ENCODE data around the gene KHDRBS1. TPM values are rescaled to one million over a fixed set of nuclear protein-coding genes. Genes with fewer than 3 reads are reported as not detected.
"Not testable (repeated sequence)": the region's sequence is repeated elsewhere in the genome, so short reads cannot be mapped to it uniquely, and the experiment has no call there.

Gene KHDRBS1
- total RNA-seq, 2 experiments from 2014 or later, result 166 to 183 TPM

- peaks cover 36% of the 10 kb centered on the region for H3K36me3 Mint-ChIP-seq
- H3K27ac Mint-ChIP-seq; H3K27me3 Mint-ChIP-seq; ATAC-seq; H3K9me3 Mint-ChIP-seq (ENCODE audit: low read depth); H3K4me3 Mint-ChIP-seq: not testable (repeated sequence)
- CTCF ChIA-PET, result interaction anchor here (0.8 to 1.2 kb wide), 2 partner anchors 15 to 276 kb away, joined by 3 read pairs; no protein-coding TSS in a partner anchor
- peak; percentile 23 for DNase-seq
- peaks cover 40% of the 10 kb centered on the region for H3K4me1 Mint-ChIP-seq
These were observed 7.9 kb downstream of the KHDRBS1 start for GRCh38 chr1:32021574-32022018.

DNA sequence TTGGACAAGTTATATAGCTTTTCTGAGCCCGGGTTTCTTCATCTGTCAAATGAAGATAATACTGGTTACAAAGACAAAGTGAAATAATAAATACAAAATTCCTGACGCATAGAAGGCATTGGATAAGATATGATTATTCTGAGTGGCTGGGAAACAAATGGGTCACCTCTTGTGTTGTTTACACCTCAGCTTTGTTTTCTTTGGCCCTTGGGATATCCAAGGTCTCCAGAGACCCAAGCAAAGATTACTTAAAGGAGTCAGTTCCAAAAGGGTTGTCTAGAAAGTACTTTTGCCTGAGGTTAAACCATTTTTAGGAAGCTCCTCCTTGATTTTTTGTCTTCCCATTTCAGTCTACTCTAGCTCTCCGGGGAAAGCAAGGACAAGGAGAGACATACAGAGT is 9.7 kb downstream of the KHDRBS1 start:
- H3K27ac Mint-ChIP-seq, result no peak overlapping the region
- CTCF ChIA-PET, result interaction anchor here (0.8 to 1.6 kb wide), 4 partner anchors 8 to 262 kb away, joined by 3 to 4 read pairs (median 4); partner anchors contain the start of gene TMEM39B
- no peak for DNase-seq
- peaks cover 30% of the 10 kb centered on the region for H3K36me3 Mint-ChIP-seq
- H3K9me3 Mint-ChIP-seq (ENCODE audit: low read depth), result no peaks in the 10 kb centered on the region
- ATAC-seq, result no peak
- H3K4me3 Mint-ChIP-seq, result no peak overlapping the region
- no peaks in the 10 kb centered on the region for H3K27me3 Mint-ChIP-seq
- peaks cover 34% of the 10 kb centered on the region for H3K4me1 Mint-ChIP-seq

GRCh38 chr1:32025515-32025914 is 11.8 kb downstream of the KHDRBS1 start:
- H3K27ac Mint-ChIP-seq, result no peak overlapping the region
- no peak overlapping the region for H3K4me3 Mint-ChIP-seq
- DNase-seq, result no peak
- ATAC-seq, result no peak
- no peaks in the 10 kb centered on the region for H3K27me3 Mint-ChIP-seq
- peaks cover 32% of the 10 kb centered on the region for H3K36me3 Mint-ChIP-seq
- peaks cover 36% of the 10 kb centered on the region for H3K4me1 Mint-ChIP-seq
- no peaks in the 10 kb centered on the region for H3K9me3 Mint-ChIP-seq (ENCODE audit: low read depth)
- CTCF ChIA-PET, result interaction anchor here (1.7 kb wide), 1 partner anchor 61 kb away, joined by 5 read pairs; no protein-coding TSS in a partner anchor

DNA sequence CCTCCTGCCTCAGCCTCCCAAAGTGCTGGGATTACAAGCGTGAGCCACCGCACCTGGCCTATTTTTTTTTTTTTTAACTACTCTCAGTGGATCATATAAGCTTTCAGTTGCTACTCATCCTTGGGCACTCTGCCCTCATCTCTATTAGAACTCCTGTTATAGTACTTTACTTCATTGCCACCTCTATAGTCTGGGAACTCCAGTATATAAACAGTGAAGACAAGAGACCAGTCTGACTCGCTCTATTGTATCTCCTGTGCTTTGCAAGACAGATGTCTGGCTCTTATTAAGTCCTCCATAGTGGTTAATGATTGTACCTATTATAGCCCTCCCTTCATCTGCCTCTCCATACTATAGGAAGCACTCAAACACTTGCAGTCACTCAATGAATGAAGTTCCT is 15.1 kb downstream of the KHDRBS1 start:
- Mint-ChIP-seq H3K4me1 (peaks cover 24% of the 10 kb centered on the region), H3K27ac (no peak overlapping the region), H3K4me3 (no peak overlapping the region), H3K9me3 (ENCODE audit: low read depth) (no peaks in the 10 kb centered on the region), H3K27me3 (no peaks in the 10 kb centered on the region), H3K36me3 (peaks cover 40% of the 10 kb centered on the region)
- CTCF ChIA-PET, result interaction anchor here (0.7 kb wide), 1 partner anchor 15 kb away, joined by 3 read pairs; no protein-coding TSS in a partner anchor
- ATAC-seq, result no peak
- DNase-seq, result no peak

DNA sequence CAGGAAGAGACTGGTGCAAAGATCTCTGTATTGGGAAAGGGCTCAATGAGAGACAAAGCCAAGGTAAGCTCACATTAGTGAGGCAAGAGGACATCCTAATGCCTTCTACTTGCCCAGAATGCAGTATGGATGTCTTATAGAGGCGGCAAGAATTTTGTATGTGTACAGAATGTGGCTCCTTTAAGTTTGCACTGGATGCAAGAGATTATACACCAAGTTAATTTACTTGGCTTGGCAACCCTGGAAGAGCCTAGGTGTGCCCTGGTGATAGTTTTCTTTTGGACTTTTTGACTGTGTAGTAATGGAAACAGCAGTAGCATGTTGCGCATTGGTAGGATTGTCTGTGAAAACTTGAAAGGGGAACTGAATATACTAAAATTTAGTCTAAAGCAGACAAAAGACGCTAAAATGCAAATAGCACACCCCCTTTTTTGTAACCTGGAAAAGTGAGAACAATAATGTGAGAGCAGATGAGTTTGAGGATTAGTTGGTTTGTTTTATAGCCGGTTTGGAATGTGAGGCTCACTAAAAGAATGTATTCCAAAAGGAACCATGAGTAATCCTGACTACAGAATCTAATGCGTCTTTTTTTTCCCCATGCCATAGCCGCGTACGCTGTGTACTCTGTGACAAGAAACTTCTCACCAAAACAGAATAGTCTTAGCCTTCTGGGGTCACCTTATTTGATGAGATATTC is 18.1 kb downstream of the KHDRBS1 start:
- no peak for ATAC-seq
- Mint-ChIP-seq H3K27ac (no peak overlapping the region), H3K36me3 (peaks cover 55% of the 10 kb centered on the region), H3K4me3 (no peak overlapping the region), H3K4me1 (peaks cover 33% of the 10 kb centered on the region), H3K27me3 (no peaks in the 10 kb centered on the region), H3K9me3 (ENCODE audit: low read depth) (no peaks in the 10 kb centered on the region)
- CTCF ChIA-PET, result interaction anchor here (1.3 kb wide), 1 partner anchor 29 kb away, joined by 3 read pairs; no protein-coding TSS in a partner anchor
- DNase-seq, result peak; percentile 5

GRCh38 chr1:32032275-32032615 is 18.6 kb downstream of the KHDRBS1 start:
- Mint-ChIP-seq H3K4me3 (no peak overlapping the region), H3K9me3 (ENCODE audit: low read depth) (no peaks in the 10 kb centered on the region), H3K4me1 (peaks cover 31% of the 10 kb centered on the region), H3K27ac (no peak overlapping the region), H3K27me3 (no peaks in the 10 kb centered on the region), H3K36me3 (peaks cover 58% of the 10 kb centered on the region)
- ATAC-seq (no peak), DNase-seq (no peak)
- CTCF ChIA-PET, result no interaction called here

DNA sequence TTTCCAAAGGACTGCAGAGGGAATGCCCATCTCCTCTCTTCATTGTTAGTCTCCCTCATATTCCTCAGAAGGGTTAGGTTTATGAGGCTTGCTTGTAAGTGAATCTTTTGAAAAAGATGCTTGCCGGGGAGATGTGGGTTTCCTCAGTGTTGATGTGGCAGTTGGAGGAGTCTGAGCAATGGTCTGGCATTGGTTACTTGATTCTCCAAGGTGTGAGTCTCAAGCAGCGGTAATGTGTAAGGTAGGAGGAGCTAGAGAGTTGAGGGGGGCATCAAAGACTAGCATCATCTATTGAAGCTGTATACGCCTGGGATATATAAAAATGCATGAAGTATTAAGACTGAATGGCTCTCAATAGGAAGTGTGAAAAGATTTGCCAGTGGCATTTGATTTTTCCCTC is 21.5 kb downstream of the KHDRBS1 start:
- ATAC-seq (no peak), DNase-seq (peak; percentile 28)
- no peaks in the 10 kb centered on the region for H3K9me3 Mint-ChIP-seq (ENCODE audit: low read depth)
- peaks cover 70% of the 10 kb centered on the region for H3K36me3 Mint-ChIP-seq
- H3K27ac Mint-ChIP-seq, result peak overlapping the region; percentile 76
- no peaks in the 10 kb centered on the region for H3K27me3 Mint-ChIP-seq
- no peak overlapping the region for H3K4me3 Mint-ChIP-seq
- CTCF ChIA-PET, result interaction anchor here (0.9 to 1.2 kb wide), 2 partner anchors 9 to 32 kb away, joined by 3 read pairs; no protein-coding TSS in a partner anchor
- H3K4me1 Mint-ChIP-seq, result peaks cover 23% of the 10 kb centered on the region

DNA sequence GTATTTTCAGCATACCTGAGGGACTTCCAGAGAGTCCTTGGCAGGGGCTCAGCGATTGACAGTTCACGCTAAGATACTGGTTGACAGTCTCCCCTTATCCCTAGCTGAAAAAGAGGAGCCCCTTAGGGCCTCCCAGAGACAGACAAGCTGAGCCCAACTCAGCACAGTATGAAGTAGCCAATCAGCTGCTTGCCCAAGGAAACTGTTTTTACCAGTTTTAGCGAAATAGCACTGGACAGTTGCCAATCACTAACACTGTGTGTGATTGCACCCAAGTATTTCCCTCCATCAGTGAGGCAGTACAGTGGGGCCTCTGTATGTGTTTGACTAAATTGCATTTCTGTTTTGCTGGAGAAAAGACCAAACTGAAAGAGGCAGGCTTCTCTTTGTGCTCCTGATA is 27.0 kb downstream of the KHDRBS1 start:
- H3K4me3 Mint-ChIP-seq, result no peak overlapping the region
- CTCF ChIA-PET, result interaction anchor here (0.6 to 1.3 kb wide), 4 partner anchors 20 to 705 kb away, joined by 3 read pairs; partner anchors contain the start of gene TMEM39B
- no peaks in the 10 kb centered on the region for H3K27me3 Mint-ChIP-seq
- H3K27ac Mint-ChIP-seq, result no peak overlapping the region
- H3K9me3 Mint-ChIP-seq (ENCODE audit: low read depth), result no peaks in the 10 kb centered on the region
- H3K36me3 Mint-ChIP-seq, result peaks cover 55% of the 10 kb centered on the region
- DNase-seq, result peak; percentile 36
- no peak for ATAC-seq
- H3K4me1 Mint-ChIP-seq, result peaks cover 6% of the 10 kb centered on the region

DNA sequence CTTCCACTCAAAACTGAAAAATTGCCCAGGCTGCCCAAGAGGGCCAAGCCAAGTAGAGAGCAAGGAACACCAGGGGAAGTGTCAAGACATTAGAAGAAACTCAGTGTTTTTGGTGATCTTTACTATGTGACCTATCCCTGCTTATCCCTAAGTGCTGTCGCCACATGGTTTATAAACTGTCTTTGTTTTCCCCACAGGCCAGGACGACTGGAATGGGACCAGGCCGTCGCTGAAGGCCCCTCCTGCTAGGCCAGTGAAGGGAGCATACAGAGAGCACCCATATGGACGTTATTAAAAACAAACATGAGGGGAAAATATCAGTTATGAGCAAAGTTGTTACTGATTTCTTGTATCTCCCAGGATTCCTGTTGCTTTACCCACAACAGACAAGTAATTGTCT is 28.7 kb downstream of the KHDRBS1 start:
- no peak for ATAC-seq
- H3K27ac Mint-ChIP-seq, result no peak overlapping the region
- no peak for DNase-seq
- H3K9me3 Mint-ChIP-seq (ENCODE audit: low read depth), result no peaks in the 10 kb centered on the region
- peaks cover 52% of the 10 kb centered on the region for H3K36me3 Mint-ChIP-seq
- CTCF ChIA-PET, result no interaction called here
- no peak overlapping the region for H3K4me3 Mint-ChIP-seq
- H3K4me1 Mint-ChIP-seq, result peaks cover 4% of the 10 kb centered on the region
- H3K27me3 Mint-ChIP-seq, result no peaks in the 10 kb centered on the region

DNA sequence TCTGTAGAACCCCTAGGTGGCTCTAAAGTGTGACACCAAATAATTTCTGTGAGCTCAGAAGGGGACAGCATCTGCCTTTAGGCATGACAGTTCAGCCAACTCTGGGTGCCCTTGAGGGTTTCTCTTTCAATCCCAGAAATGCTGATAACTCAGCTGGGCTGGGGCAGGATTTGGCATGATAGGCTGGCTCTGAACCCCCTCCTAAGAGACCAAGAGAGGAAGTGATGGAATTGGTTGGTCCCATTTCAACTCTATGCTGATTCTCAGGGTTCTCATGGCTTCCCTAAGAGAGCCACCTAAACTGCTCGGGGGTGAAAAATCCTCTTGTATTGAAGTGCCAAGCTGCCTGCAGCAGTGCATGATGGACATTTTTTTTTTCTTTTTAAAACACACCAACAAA is 30.6 kb downstream of the KHDRBS1 start:
- H3K4me1 Mint-ChIP-seq, result no peaks in the 10 kb centered on the region
- CTCF ChIA-PET, result interaction anchor here (0.8 to 1.6 kb wide), 7 partner anchors 9 to 80 kb away, joined by 3 to 7 read pairs (median 3); no protein-coding TSS in a partner anchor
- DNase-seq (peak; percentile 39), ATAC-seq (no peak)
- peaks cover 45% of the 10 kb centered on the region for H3K36me3 Mint-ChIP-seq
- H3K9me3 Mint-ChIP-seq (ENCODE audit: low read depth), result no peaks in the 10 kb centered on the region
- no peaks in the 10 kb centered on the region for H3K27me3 Mint-ChIP-seq
- no peak overlapping the region for H3K4me3 Mint-ChIP-seq
- no peak overlapping the region for H3K27ac Mint-ChIP-seq

DNA sequence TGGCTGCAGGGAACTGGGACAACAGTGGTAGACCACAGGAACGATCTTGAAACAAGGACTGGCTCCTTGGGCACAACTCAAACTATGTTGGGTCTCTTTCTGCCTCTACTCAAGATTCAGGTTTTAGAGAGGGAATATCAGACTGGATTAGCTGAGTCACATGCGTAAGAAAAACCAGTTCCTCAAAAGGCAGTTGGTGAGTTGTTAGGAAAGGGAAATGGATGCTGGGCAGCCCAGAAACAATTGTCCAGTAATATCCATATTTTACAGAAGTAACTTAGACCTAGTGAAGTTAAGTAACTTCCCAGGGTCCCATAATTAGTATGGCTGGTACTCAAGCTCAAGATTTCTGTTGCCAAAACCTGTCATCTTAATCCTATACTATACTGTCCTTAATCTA is 32.1 kb downstream of the KHDRBS1 start:
- no peaks in the 10 kb centered on the region for H3K27me3 Mint-ChIP-seq
- no peaks in the 10 kb centered on the region for H3K9me3 Mint-ChIP-seq (ENCODE audit: low read depth)
- ATAC-seq (no peak), DNase-seq (peak; percentile 23)
- no peaks in the 10 kb centered on the region for H3K4me1 Mint-ChIP-seq
- peaks cover 42% of the 10 kb centered on the region for H3K36me3 Mint-ChIP-seq
- no peak overlapping the region for H3K27ac Mint-ChIP-seq
- CTCF ChIA-PET, result interaction anchor here (1.2 kb wide), 1 partner anchor 10 kb away, joined by 3 read pairs; no protein-coding TSS in a partner anchor
- H3K4me3 Mint-ChIP-seq, result no peak overlapping the region

DNA sequence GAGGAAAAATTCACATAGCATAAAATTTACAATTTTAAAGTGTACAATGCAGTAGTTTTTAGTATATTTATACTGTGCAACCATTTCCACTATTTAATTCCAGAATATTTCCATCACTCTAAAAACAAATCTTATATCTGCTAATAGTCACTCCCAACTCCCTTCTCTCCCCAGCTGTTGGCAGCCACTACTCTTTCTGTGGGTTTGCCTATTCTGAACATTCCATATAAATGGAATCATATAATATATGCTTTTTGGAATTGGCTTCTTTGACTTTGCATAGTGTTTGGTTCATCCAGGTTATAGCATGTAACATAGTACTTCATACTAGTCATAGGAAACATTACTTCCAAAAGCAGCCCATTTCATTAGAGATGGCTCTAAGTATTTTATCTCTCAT is 34.0 kb downstream of the KHDRBS1 start:
- Mint-ChIP-seq H3K4me1 (no peaks in the 10 kb centered on the region), H3K36me3 (peaks cover 43% of the 10 kb centered on the region), H3K27me3 (no peaks in the 10 kb centered on the region), H3K4me3 (no peak overlapping the region), H3K27ac (no peak overlapping the region), H3K9me3 (ENCODE audit: low read depth) (no peaks in the 10 kb centered on the region)
- CTCF ChIA-PET, result no interaction called here
- no peak for ATAC-seq
- DNase-seq, result no peak

DNA sequence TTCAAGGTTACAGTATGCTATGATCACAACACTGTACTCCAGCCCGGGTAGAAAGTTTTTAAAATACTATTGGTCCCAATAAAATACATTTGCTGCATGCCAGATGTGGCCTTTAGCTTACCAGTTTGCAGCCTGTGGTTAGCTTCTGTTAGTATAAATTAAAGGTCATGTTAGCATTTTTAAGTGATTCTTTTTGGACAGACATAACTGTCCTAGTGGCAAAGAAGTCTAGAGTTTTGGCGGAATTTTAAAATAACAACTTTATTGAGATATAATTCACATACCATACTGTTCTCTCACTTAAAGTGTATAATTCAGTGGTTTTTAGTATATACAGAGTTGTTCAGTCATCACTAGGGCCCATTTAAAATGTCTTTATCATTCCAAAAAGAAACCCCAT is 34.8 kb downstream of the KHDRBS1 start:
- no peak overlapping the region for H3K27ac Mint-ChIP-seq
- DNase-seq (no peak), ATAC-seq (no peak)
- H3K4me3 Mint-ChIP-seq, result no peak overlapping the region
- H3K4me1 Mint-ChIP-seq, result no peaks in the 10 kb centered on the region
- CTCF ChIA-PET, result no interaction called here
- H3K27me3 Mint-ChIP-seq, result no peaks in the 10 kb centered on the region
- no peaks in the 10 kb centered on the region for H3K9me3 Mint-ChIP-seq (ENCODE audit: low read depth)
- peaks cover 43% of the 10 kb centered on the region for H3K36me3 Mint-ChIP-seq

DNA sequence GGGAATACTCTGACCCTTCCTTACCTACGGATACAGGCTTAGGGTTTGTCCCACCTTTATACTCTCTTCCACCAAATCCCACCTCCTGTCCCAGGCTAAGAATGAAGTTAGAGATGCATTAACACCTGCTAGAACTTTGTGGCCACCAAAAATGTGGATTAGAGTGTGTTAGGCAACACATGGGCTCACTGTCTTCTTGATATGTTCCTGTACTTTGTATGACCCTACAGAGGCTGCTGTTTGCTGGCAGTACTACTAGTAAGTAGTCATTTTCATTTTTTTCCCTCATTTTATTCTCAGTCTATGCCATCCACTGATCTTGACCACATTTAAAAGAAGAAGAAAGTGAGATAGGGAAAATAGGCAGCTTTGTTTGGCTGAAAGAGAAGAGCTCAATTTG is 38.0 kb downstream of the KHDRBS1 start:
- Mint-ChIP-seq H3K4me1 (no peaks in the 10 kb centered on the region), H3K9me3 (ENCODE audit: low read depth) (no peaks in the 10 kb centered on the region), H3K4me3 (no peak overlapping the region), H3K36me3 (peaks cover 49% of the 10 kb centered on the region), H3K27ac (no peak overlapping the region), H3K27me3 (no peaks in the 10 kb centered on the region)
- peak; percentile 5 for DNase-seq
- ATAC-seq, result no peak
- CTCF ChIA-PET, result interaction anchor here (0.6 kb wide), 1 partner anchor 139 kb away, joined by 3 read pairs; no protein-coding TSS in a partner anchor
